ENCODE measurements around the gene TPM4. TPM values are rescaled to one million over a fixed set of nuclear protein-coding genes. Genes with fewer than 3 reads are reported as not detected.
A peak's percentile ranks its signal among the peaks of the same experiment; 100 is the strongest.

Gene TPM4
- total and polyA plus RNA-seq, 2 of the 8 experiments (the other 6 are each of a cell fraction or from before 2014, with no cell fraction given): 160 to 359 TPM

GRCh38 chr19:16073988-16074387, 2.3 kb upstream of the TPM4 start:
- no peak overlapping the region for H3K18ac ChIP-seq (ENCODE audit: extremely low read depth, low read length)
- H2BK20ac ChIP-seq (ENCODE audit: low read length): no peak overlapping the region
- peaks cover 0 to 2% of the 10 kb centered on the region in 2 experiments for H4K20me1 ChIP-seq (replicated peaks in 1 of 2; ENCODE audit: control insufficient read depth in 1 of 2, insufficient read depth in 2 of 2, low read length in 2 of 2)
- no peak overlapping the region for H3K9ac ChIP-seq (replicated peaks in 1 of 4; ENCODE audit: extremely low read depth in 1 of 4, low read depth in 3 of 4, low read length in 3 of 4)
- no peak overlapping the region for H3K27ac ChIP-seq (ENCODE audit: low read depth, low read length)
- no peak overlapping the region for H3K14ac ChIP-seq (ENCODE audit: insufficient read length)
- no peak overlapping the region for H2BK15ac ChIP-seq (ENCODE audit: low read length)
- no peak overlapping the region for H4K8ac ChIP-seq (ENCODE audit: extremely low read depth, insufficient read depth, low read length)
- H3K36me3 ChIP-seq (ENCODE audit: control insufficient read depth in 2 of 4, insufficient read depth in 4 of 4, low read length in 3 of 4): no peaks in the 10 kb centered on the region
- H4K91ac ChIP-seq (replicated peaks; ENCODE audit: insufficient read length, low read length): no peak overlapping the region
- H3K9me3 ChIP-seq (ENCODE audit: insufficient read depth in 2 of 2, low read depth in 1 of 2, low read length in 1 of 2): no peaks in the 10 kb centered on the region
- H2BK5ac ChIP-seq (ENCODE audit: low read depth, low read length): no peak overlapping the region
- no peak overlapping the region for H2BK12ac ChIP-seq (ENCODE audit: low read depth, low read length)
- CTCF ChIA-PET (ENCODE audit: partially characterized antibody): interaction anchor here (1.7 to 9.6 kb wide), 2 partner anchors 12 to 44 kb away, joined by 4 to 107 read pairs; no protein-coding TSS in a partner anchor
- peaks cover 8 to 24% of the 10 kb centered on the region in 2 experiments for H3K79me2 ChIP-seq (ENCODE audit: control insufficient read depth in 1 of 2, insufficient read depth in 2 of 2, low read length in 2 of 2)
- no peak overlapping the region for H3K56ac ChIP-seq (replicated peaks; ENCODE audit: insufficient read length, low read depth, low read length)
- no peak for FAIRE-seq
- H3K4ac ChIP-seq (replicated peaks; ENCODE audit: insufficient read length, low read depth, low read length): no peak overlapping the region
- peak in 1 of 2 experiments; percentile 27 for DNase-seq (ENCODE audit: low read depth in 1 of 2, low spot score in 2 of 2)
- H2AFZ ChIP-seq (ENCODE audit: low read length): no peak overlapping the region
- H3K27me3 ChIP-seq (replicated peaks in 1 of 4; ENCODE audit: control insufficient read depth in 3 of 4, extremely low read depth in 1 of 4, insufficient read depth in 3 of 4, low read length in 3 of 4): no peaks in the 10 kb centered on the region
- no peak overlapping the region for H3K4me3 ChIP-seq (ENCODE audit: extremely low read depth in 1 of 4, insufficient read depth in 2 of 4, low read depth in 3 of 4, low read length in 4 of 4)
- POLR2A ChIA-PET (ENCODE audit: partially characterized antibody): interaction anchor here (1.1 to 22.4 kb wide), 5 partner anchors 9 to 111 kb away, joined by 3 to 582 read pairs (median 4); partner anchors contain the start of genes FAM32A, HSH2D and RAB8A
- H2AK5ac ChIP-seq (ENCODE audit: low read depth, low read length): 0 out of 2 replicates have a peak overlapping the region, but pooled peaks have one; percentile 82
- no peak overlapping the region for H4K5ac ChIP-seq (ENCODE audit: insufficient read length, low read depth, low read length)
- no peak overlapping the region for H3K4me2 ChIP-seq (ENCODE audit: insufficient read depth in 1 of 2, low read depth in 2 of 2, low read length in 2 of 2)
- H3K79me1 ChIP-seq (ENCODE audit: low read depth, low read length): peaks cover 4% of the 10 kb centered on the region
- WGBS, 2 experiments (ENCODE audit: extremely low coverage in 1 of 2, insufficient coverage in 1 of 2, insufficient read length in 1 of 2, insufficient replicate concordance in 2 of 2, low coverage in 1 of 2, low lambda C conversion rate in 2 of 2, missing lambda C conversion rate in 1 of 2): 80% methylated on average over 3 of the region's 3 CpGs; no CpG with 5 or more reads in 1 of the 2 experiments
- H2BK120ac ChIP-seq (replicated peaks; ENCODE audit: low read depth, low read length): no peak overlapping the region
- H3K23me2 ChIP-seq (ENCODE audit: low read depth, low read length): peaks cover 7% of the 10 kb centered on the region; the same call in 1 of the 2 replicates
- H3K4me1 ChIP-seq (replicated peaks in 1 of 4; ENCODE audit: control insufficient read depth in 3 of 4, insufficient read depth in 4 of 4, low read length in 3 of 4): peaks cover 0 to 7% (median 5%) of the 10 kb centered on the region in 4 experiments; a peak in 5 of 7 replicates
- no peak overlapping the region for H3K23ac ChIP-seq (ENCODE audit: insufficient read length)
- no peak for TF ChIP-seq CTBP2 (IDR thresholded peaks at IDR 0.05; ENCODE audit: borderline replicate concordance, insufficient read depth, insufficient read length, low read length)
- TF ChIP-seq EP300 (IDR thresholded peaks at IDR 0.05; ENCODE audit: borderline replicate concordance in 1 of 2, low read depth in 2 of 2, low read length in 2 of 2): no peak
- no peak for TF ChIP-seq TAF1 (IDR thresholded peaks at IDR 0.05; ENCODE audit: low read depth, low read length)
- TF ChIP-seq EZH2 (IDR thresholded peaks at IDR 0.05; ENCODE audit: low read depth, low read length, severe bottlenecking): no peak
- no peak for TF ChIP-seq KDM5A (IDR thresholded peaks at IDR 0.05; ENCODE audit: low read length)
- no peak for TF ChIP-seq HDAC6 (IDR thresholded peaks at IDR 0.05; ENCODE audit: low read depth, low read length)
- TF ChIP-seq CBX5 (IDR thresholded peaks at IDR 0.05; ENCODE audit: low read depth, low read length): no peak
- TF ChIP-seq JUN (IDR thresholded peaks at IDR 0.05; ENCODE audit: low read depth, low read length): no peak
- TF ChIP-seq ATF3 (IDR thresholded peaks at IDR 0.05; ENCODE audit: insufficient read depth, low read depth, low read length): no peak
- TF ChIP-seq SIRT6 (IDR thresholded peaks at IDR 0.05; ENCODE audit: low read length): no peak
- no peak for TF ChIP-seq ATF2 (IDR thresholded peaks at IDR 0.05; ENCODE audit: low read length)
